WI38 (cell line): ENCODE measurements around the gene GBGT1.

Source experiments
- H3K4me3 ChIP-seq: 2 replicates; pipeline ENCODE4 v1.5.1; 2011; ENCODE audit warnings: low read depth, mild to moderate bottlenecking, control low read depth, low read length
- CTCF ChIP-seq: IDR thresholded peaks from 2 replicates; pipeline ENCODE4 v1.5.1; 2012; ENCODE audit warnings: low read depth, mild to moderate bottlenecking, control low read depth, low read length

GBGT1 gene

GRCh38 chr9:133167096-133167730 is 3.5 kb upstream of the GBGT1 start:
- no peak overlapping the region for H3K4me3 ChIP-seq
- no peak for TF ChIP-seq CTCF

GRCh38 chr9:133166392-133166791 is 2.7 kb upstream of the GBGT1 start:
- no peak for TF ChIP-seq CTCF

GRCh38 chr9:133165452-133165730 is 1.7 kb upstream of the GBGT1 start:
- no peak for TF ChIP-seq CTCF
- no peak overlapping the region for H3K4me3 ChIP-seq

More at GRCh38 chr9:133166392-133166791, 2.7 kb upstream of the GBGT1 start:
- H3K4me3 ChIP-seq: no peak overlapping the region

GRCh38 chr9:133164191-133164590 is 477 bp upstream of the GBGT1 start:
- H3K4me3 ChIP-seq: peak overlapping the region; percentile 56
- no peak for TF ChIP-seq CTCF

- peak overlapping the region; percentile 56 for H3K4me3 ChIP-seq
- TF ChIP-seq CTCF: no peak
Measured at GRCh38 chr9:133162861-133163503, 732 bp downstream of the GBGT1 start.

- H3K4me3 ChIP-seq: no peak overlapping the region
- no peak for TF ChIP-seq CTCF
Measured at GRCh38 chr9:133161547-133161950, 2.2 kb downstream of the GBGT1 start.

GRCh38 chr9:133160742-133161546 is 2.8 kb downstream of the GBGT1 start:
- H3K4me3 ChIP-seq: no peak overlapping the region
- peak; percentile 94 for TF ChIP-seq CTCF
